Activated CD4-positive, alpha-beta memory T cell treated with anti-CD3 and anti-CD28 coated beads, Interleukin-2, amount 10 ng/mL, durations not matched to agents 7 days and 5 days (primary cell): ENCODE results near the gene SH2D2A. TPM values are rescaled to one million over a fixed set of nuclear protein-coding genes. Genes with fewer than 3 reads are reported as not detected.

Source experiments
- CTCF ChIA-PET: fragments of 350-600 bp; sonication (Branson Sonifier 250); formaldehyde crosslinking; loops from one replicate; lab custom pipeline; 2021; ENCODE audit warnings: antibody characterized with exemption, inconsistent platforms; lab: Charles Lee
- POLR2A ChIA-PET: fragments of 350-600 bp; sonication (Branson Sonifier 250); formaldehyde crosslinking; loops from one replicate; lab custom pipeline; 2021; ENCODE audit warnings: antibody characterized with exemption; lab: Charles Lee
- DNase-seq: peaks from one replicate; pipeline ENCODE4 v3.0.0-alpha.2; 2020
- H3K27ac Mint-ChIP-seq: one replicate; pipeline ENCODE4 v1.8.0; 2021; ENCODE audit warnings: mild to moderate bottlenecking, mixed read lengths
- H3K27me3 Mint-ChIP-seq: one replicate; pipeline ENCODE4 v1.8.0; 2021; ENCODE audit warnings: mixed read lengths
- H3K36me3 Mint-ChIP-seq: one replicate; pipeline ENCODE4 v1.8.0; 2021; ENCODE audit warnings: low read depth, mixed read lengths
- H3K4me1 Mint-ChIP-seq: one replicate; pipeline ENCODE4 v1.8.0; 2021; ENCODE audit warnings: mixed read lengths
- H3K4me3 Mint-ChIP-seq: one replicate; pipeline ENCODE4 v1.8.0; 2021; ENCODE audit warnings: mild to moderate bottlenecking, mixed read lengths
- H3K9me3 Mint-ChIP-seq: one replicate; pipeline ENCODE4 v1.8.0; 2021; ENCODE audit warnings: mixed read lengths
- total RNA-seq, 2 experiments: library from RNA; stranded (reverse); gene quantifications; one replicate each; pipeline ENCODE4 v1.2.3, GENCODE V29; 2021

Gene SH2D2A
- total RNA-seq, 2 experiments from 2014 or later, result 192 to 193 TPM

- H3K9me3 Mint-ChIP-seq, result no peaks in the 10 kb centered on the region
- ChIA-PET CTCF (interaction anchor here (0.8 to 8.3 kb wide), 23 partner anchors 10 to 175 kb away, joined by 3 to 238 read pairs (median 10); partner anchors contain the start of genes CRABP2, HDGF, ISG20L2 and METTL25B), POLR2A (interaction anchor here (0.9 to 4.9 kb wide), 13 partner anchors 11 to 132 kb away, joined by 3 to 52 read pairs (median 9); partner anchors contain the start of genes ISG20L2, METTL25B, MRPL24 and SH2D2A)
- no peaks in the 10 kb centered on the region for H3K36me3 Mint-ChIP-seq
- no peak within 1 kb of the TSS for H3K27ac Mint-ChIP-seq
- H3K4me1 Mint-ChIP-seq, result peaks cover 46% of the 10 kb centered on the region
- H3K4me3 Mint-ChIP-seq, result peak within 1 kb of the TSS; percentile 74
- no peak for DNase-seq
- peaks cover 74% of the 10 kb centered on the region for H3K27me3 Mint-ChIP-seq
Observed at GRCh38 chr1:156858959-156859522, 42.4 kb upstream of the SH2D2A start, which contains the start of gene INSRR. TSS of gene INSRR (minus strand) at chr1:156859117. CDS start at chr1:156858621, 496 bp downstream.

- Mint-ChIP-seq H3K27me3 (peaks cover 73% of the 10 kb centered on the region), H3K4me3 (peak overlapping the region; percentile 19), H3K9me3 (no peaks in the 10 kb centered on the region), H3K4me1 (peaks cover 41% of the 10 kb centered on the region), H3K27ac (no peak overlapping the region), H3K36me3 (no peaks in the 10 kb centered on the region)
- CTCF ChIA-PET, result interaction anchor here (0.9 to 8.3 kb wide), 12 partner anchors 10 to 169 kb away, joined by 3 to 238 read pairs (median 37); partner anchors contain the start of genes CRABP2, ISG20L2, METTL25B and MRPL24
- POLR2A ChIA-PET, result interaction anchor here (1.1 to 1.5 kb wide), 3 partner anchors 10 to 58 kb away, joined by 3 to 9 read pairs (median 3); no protein-coding TSS in a partner anchor
- DNase-seq, result no peak
Observed at GRCh38 chr1:156858555-156858956, 41.9 kb upstream of the SH2D2A start.

- Mint-ChIP-seq H3K9me3 (no peaks in the 10 kb centered on the region), H3K36me3 (no peaks in the 10 kb centered on the region), H3K4me1 (peaks cover 31% of the 10 kb centered on the region), H3K4me3 (no peak overlapping the region), H3K27ac (no peak overlapping the region), H3K27me3 (peaks cover 72% of the 10 kb centered on the region)
- ChIA-PET POLR2A (interaction anchor here (1.0 to 1.7 kb wide), 3 partner anchors 9 to 60 kb away, joined by 3 read pairs; no protein-coding TSS in a partner anchor), CTCF (interaction anchor here (0.9 to 8.3 kb wide), 8 partner anchors 9 to 130 kb away, joined by 3 to 238 read pairs (median 54); partner anchors contain the start of genes ISG20L2, METTL25B, MRPL24 and SH2D2A)
- no peak for DNase-seq
Observed at GRCh38 chr1:156857532-156857931, 40.9 kb upstream of the SH2D2A start.

GRCh38 chr1:156856282-156856785 lies 39.7 kb upstream of the SH2D2A start:
- Mint-ChIP-seq H3K9me3 (no peaks in the 10 kb centered on the region), H3K27me3 (peaks cover 60% of the 10 kb centered on the region), H3K4me3 (no peak overlapping the region), H3K36me3 (no peaks in the 10 kb centered on the region), H3K4me1 (peaks cover 19% of the 10 kb centered on the region), H3K27ac (no peak overlapping the region)
- ChIA-PET CTCF (interaction anchor here (0.5 to 8.3 kb wide), 6 partner anchors 18 to 229 kb away, joined by 3 to 238 read pairs (median 58); partner anchors contain the start of genes ISG20L2, METTL25B and SH2D2A), POLR2A (interaction anchor here (0.6 to 1.7 kb wide), 3 partner anchors 21 to 58 kb away, joined by 3 read pairs; no protein-coding TSS in a partner anchor)
- DNase-seq, result no peak

- ChIA-PET CTCF (interaction anchor here (1.0 to 3.9 kb wide), 3 partner anchors 17 to 55 kb away, joined by 3 to 34 read pairs (median 3); no protein-coding TSS in a partner anchor), POLR2A (interaction anchor here (1.5 kb wide), 1 partner anchor 47 kb away, joined by 3 read pairs; no protein-coding TSS in a partner anchor)
- H3K27ac Mint-ChIP-seq, result no peak overlapping the region
Observed at GRCh38 chr1:156854634-156855033, 38.0 kb upstream of the SH2D2A start.

GRCh38 chr1:156853761-156854160 lies 37.1 kb upstream of the SH2D2A start:
- Mint-ChIP-seq H3K27me3 (peaks cover 51% of the 10 kb centered on the region), H3K4me1 (peaks cover 15% of the 10 kb centered on the region), H3K36me3 (no peaks in the 10 kb centered on the region), H3K4me3 (no peak overlapping the region), H3K27ac (no peak overlapping the region), H3K9me3 (no peaks in the 10 kb centered on the region)
- CTCF ChIA-PET, result interaction anchor here (0.6 to 1.2 kb wide), 2 partner anchors 15 to 135 kb away, joined by 3 to 8 read pairs; no protein-coding TSS in a partner anchor
- DNase-seq, result no peak
- POLR2A ChIA-PET, result interaction anchor here (1.5 to 1.7 kb wide), 2 partner anchors 46 to 52 kb away, joined by 3 to 4 read pairs; no protein-coding TSS in a partner anchor

More at GRCh38 chr1:156854634-156855033, 38.0 kb upstream of the SH2D2A start:
- Mint-ChIP-seq H3K4me1 (peaks cover 13% of the 10 kb centered on the region), H3K27me3 (peaks cover 51% of the 10 kb centered on the region), H3K36me3 (no peaks in the 10 kb centered on the region), H3K9me3 (no peaks in the 10 kb centered on the region), H3K4me3 (no peak overlapping the region)
- DNase-seq, result no peak

GRCh38 chr1:156852418-156852874 lies 35.8 kb upstream of the SH2D2A start:
- DNase-seq, result no peak
- no peaks in the 10 kb centered on the region for H3K36me3 Mint-ChIP-seq
- no peak overlapping the region for H3K4me3 Mint-ChIP-seq
- peaks cover 18% of the 10 kb centered on the region for H3K4me1 Mint-ChIP-seq
- H3K27me3 Mint-ChIP-seq, result peaks cover 50% of the 10 kb centered on the region
- H3K9me3 Mint-ChIP-seq, result no peaks in the 10 kb centered on the region
- CTCF ChIA-PET, result interaction anchor here (1.2 kb wide), 1 partner anchor 14 kb away, joined by 8 read pairs; no protein-coding TSS in a partner anchor
- H3K27ac Mint-ChIP-seq, result no peak overlapping the region
- POLR2A ChIA-PET, result interaction anchor here (0.5 to 1.7 kb wide), 3 partner anchors 14 to 101 kb away, joined by 3 to 4 read pairs (median 3); partner anchors contain the start of gene HDGF

GRCh38 chr1:156851779-156852417 lies 35.2 kb upstream of the SH2D2A start:
- Mint-ChIP-seq H3K27me3 (peaks cover 50% of the 10 kb centered on the region), H3K9me3 (no peaks in the 10 kb centered on the region), H3K36me3 (no peaks in the 10 kb centered on the region), H3K27ac (no peak overlapping the region), H3K4me1 (peaks cover 20% of the 10 kb centered on the region), H3K4me3 (no peak overlapping the region)
- CTCF ChIA-PET, result interaction anchor here (5.4 kb wide), 1 partner anchor 14 kb away, joined by 34 read pairs; no protein-coding TSS in a partner anchor
- POLR2A ChIA-PET, result interaction anchor here (0.5 to 1.7 kb wide), 2 partner anchors 14 to 51 kb away, joined by 3 to 4 read pairs; no protein-coding TSS in a partner anchor
- DNase-seq, result no peak

- Mint-ChIP-seq H3K27me3 (peaks cover 62% of the 10 kb centered on the region), H3K9me3 (no peaks in the 10 kb centered on the region), H3K4me3 (peak overlapping the region; percentile 40), H3K4me1 (peaks cover 30% of the 10 kb centered on the region), H3K27ac (peak overlapping the region; percentile 20), H3K36me3 (no peaks in the 10 kb centered on the region)
- CTCF ChIA-PET, result interaction anchor here (0.6 to 5.4 kb wide), 8 partner anchors 9 to 148 kb away, joined by 3 to 34 read pairs (median 6); partner anchors contain the start of gene NTRK1
- POLR2A ChIA-PET, result interaction anchor here (0.9 to 2.3 kb wide), 5 partner anchors 10 to 41 kb away, joined by 3 to 9 read pairs (median 6); partner anchors contain the start of genes INSRR, NTRK1 and SH2D2A
- no peak for DNase-seq
Observed at GRCh38 chr1:156849151-156849496, 32.5 kb upstream of the SH2D2A start.

GRCh38 chr1:156848461-156849150 lies 32.0 kb upstream of the SH2D2A start:
- DNase-seq, result peak; percentile 85
- peak overlapping the region; percentile 20 for H3K27ac Mint-ChIP-seq
- POLR2A ChIA-PET, result interaction anchor here (0.9 to 2.3 kb wide), 7 partner anchors 10 to 41 kb away, joined by 3 to 9 read pairs (median 5); partner anchors contain the start of genes INSRR, NTRK1 and SH2D2A
- H3K36me3 Mint-ChIP-seq, result no peaks in the 10 kb centered on the region
- CTCF ChIA-PET, result interaction anchor here (0.6 to 5.4 kb wide), 9 partner anchors 9 to 147 kb away, joined by 3 to 34 read pairs (median 6); partner anchors contain the start of gene NTRK1
- no peaks in the 10 kb centered on the region for H3K9me3 Mint-ChIP-seq
- H3K4me1 Mint-ChIP-seq, result peaks cover 32% of the 10 kb centered on the region
- H3K4me3 Mint-ChIP-seq, result peak overlapping the region; percentile 40
- H3K27me3 Mint-ChIP-seq, result peaks cover 64% of the 10 kb centered on the region
